ENCODE results near the gene C12orf60. TPM values are rescaled to one million over a fixed set of nuclear protein-coding genes. Genes with fewer than 3 reads are reported as not detected.

The C12orf60 gene
- polyA plus RNA-seq, 1 experiment, result 1.0 TPM

- ChIA-PET CTCF (interaction anchor here (0.7 to 2.6 kb wide), 11 partner anchors 10 to 1218 kb away, joined by 3 to 14 read pairs (median 6); partner anchors contain the start of genes C12orf60 and WBP11), POLR2A (interaction anchor here (1.5 to 2.4 kb wide), 3 partner anchors 14 to 67 kb away, joined by 4 to 19 read pairs (median 6); partner anchors contain the start of genes C12orf60 and WBP11)
- peak overlapping the region; percentile 91 for H3K27ac ChIP-seq (ENCODE audit: low read depth, low read length)
- no peak for DNase-seq (ENCODE audit: low read depth, low spot score)
- peaks cover 8% of the 10 kb centered on the region for H3K9me3 ChIP-seq (ENCODE audit: control insufficient read depth, insufficient read depth, low read length)
- H3K4me3 ChIP-seq (ENCODE audit: low read depth, low read length), result peak overlapping the region; percentile 92
- H3K27me3 ChIP-seq (ENCODE audit: control insufficient read depth, insufficient read depth, low read length), result no peaks in the 10 kb centered on the region
- peak; percentile 76 for TF ChIP-seq CTCF (IDR thresholded peaks at IDR 0.05; ENCODE audit: low read depth, low read length)
These were observed 33.4 kb upstream of the C12orf60 start for GRCh38 chr12:14769969-14770495.

GRCh38 chr12:14770496-14771461 is 32.7 kb upstream of the C12orf60 start:
- DNase-seq (ENCODE audit: low read depth, low spot score), result peak; percentile 74
- TF ChIP-seq CTCF (IDR thresholded peaks at IDR 0.05; ENCODE audit: low read depth, low read length), result peak; percentile 2; the same call in 1 of the 2 replicates
- CTCF ChIA-PET, result interaction anchor here (0.7 to 2.6 kb wide), 14 partner anchors 10 to 1217 kb away, joined by 3 to 14 read pairs (median 5); partner anchors contain the start of genes C12orf60 and WBP11
- H3K27ac ChIP-seq (ENCODE audit: low read depth, low read length), result peak overlapping the region; percentile 91
- peak overlapping the region; percentile 92 for H3K4me3 ChIP-seq (ENCODE audit: low read depth, low read length)
- peaks cover 8% of the 10 kb centered on the region for H3K9me3 ChIP-seq (ENCODE audit: control insufficient read depth, insufficient read depth, low read length)
- H3K27me3 ChIP-seq (ENCODE audit: control insufficient read depth, insufficient read depth, low read length), result no peaks in the 10 kb centered on the region
- POLR2A ChIA-PET, result interaction anchor here (0.8 to 2.4 kb wide), 7 partner anchors 14 to 502 kb away, joined by 3 to 19 read pairs (median 4); partner anchors contain the start of genes C12orf60 and WBP11

- Histone ChIP-seq H3K27ac (ENCODE audit: low read depth, low read length) (no peak overlapping the region), H3K4me3 (ENCODE audit: low read depth, low read length) (no peak overlapping the region), H3K9me3 (ENCODE audit: control insufficient read depth, insufficient read depth, low read length) (peaks cover 8% of the 10 kb centered on the region), H3K27me3 (ENCODE audit: control insufficient read depth, insufficient read depth, low read length) (no peaks in the 10 kb centered on the region)
- ChIA-PET CTCF (interaction anchor here (0.8 to 2.6 kb wide), 5 partner anchors 15 to 1216 kb away, joined by 3 to 14 read pairs (median 3); partner anchors contain the start of gene WBP11), POLR2A (interaction anchor here (0.8 to 2.4 kb wide), 7 partner anchors 15 to 501 kb away, joined by 3 to 19 read pairs (median 4); partner anchors contain the start of genes C12orf60 and WBP11)
- no peak for TF ChIP-seq CTCF (IDR thresholded peaks at IDR 0.05; ENCODE audit: low read depth, low read length)
- no peak for DNase-seq (ENCODE audit: low read depth, low spot score)
These were observed 31.8 kb upstream of the C12orf60 start for GRCh38 chr12:14771651-14772137.

GRCh38 chr12:14772946-14773345 is 30.5 kb upstream of the C12orf60 start:
- Histone ChIP-seq H3K4me3 (ENCODE audit: low read depth, low read length) (no peak overlapping the region), H3K9me3 (ENCODE audit: control insufficient read depth, insufficient read depth, low read length) (peaks cover 8% of the 10 kb centered on the region), H3K27me3 (ENCODE audit: control insufficient read depth, insufficient read depth, low read length) (no peaks in the 10 kb centered on the region), H3K27ac (ENCODE audit: low read depth, low read length) (no peak overlapping the region)
- ChIA-PET CTCF (interaction anchor here (0.7 kb wide), 1 partner anchor 154 kb away, joined by 4 read pairs; no protein-coding TSS in a partner anchor), POLR2A (no interaction called here)
- DNase-seq (ENCODE audit: low read depth, low spot score), result no peak
- TF ChIP-seq CTCF (IDR thresholded peaks at IDR 0.05; ENCODE audit: low read depth, low read length), result no peak

Data from AG04450 (cell line).